NAMALWA (cell line): ENCODE results near the gene HOXB9.

Experiments
- DNase-seq: peaks from one replicate; pipeline ENCODE4 v3.0.0-alpha.2; 2015; ENCODE audit warnings: low spot score

The HOXB9 gene

GRCh38 chr17:48624118-48624517 lies 2.0 kb downstream of the HOXB9 start:
- DNase-seq, result no peak

- DNase-seq, result no peak
These were observed 2.6 kb downstream of the HOXB9 start for GRCh38 chr17:48623583-48623982.

- DNase-seq, result no peak
These were observed 3.3 kb downstream of the HOXB9 start for GRCh38 chr17:48622857-48623256.

GRCh38 chr17:48621410-48622392 lies 4.5 kb downstream of the HOXB9 start:
- no peak for DNase-seq

GRCh38 chr17:48620461-48621139 lies 5.6 kb downstream of the HOXB9 start:
- no peak for DNase-seq

- DNase-seq, result no peak
These were observed 6.2 kb downstream of the HOXB9 start for GRCh38 chr17:48619826-48620449.

- DNase-seq, result peak; percentile 79
These were observed 7.8 kb downstream of the HOXB9 start for GRCh38 chr17:48618256-48618896.

GRCh38 chr17:48617471-48618255 lies 8.5 kb downstream of the HOXB9 start:
- DNase-seq, result no peak

GRCh38 chr17:48616717-48617470 lies 9.3 kb downstream of the HOXB9 start:
- DNase-seq, result no peak

- no peak for DNase-seq
These were observed 10.0 kb downstream of the HOXB9 start for GRCh38 chr17:48615963-48616716.

GRCh38 chr17:48615047-48615962 lies 10.9 kb downstream of the HOXB9 start, which contains the start of gene HOXB8:
Gene HOXB8, minus strand, starts transcription at chr17:48615292. Its CDS starts 588 bp downstream, at chr17:48614704.
- DNase-seq, result no peak

GRCh38 chr17:48613862-48614694 lies 12.1 kb downstream of the HOXB9 start:
- no peak for DNase-seq

- DNase-seq, result no peak
These were observed 13.1 kb downstream of the HOXB9 start for GRCh38 chr17:48612854-48613691.

- DNase-seq, result no peak
These were observed 13.7 kb downstream of the HOXB9 start for GRCh38 chr17:48612456-48612853.

GRCh38 chr17:48611681-48612455 lies 14.3 kb downstream of the HOXB9 start:
- DNase-seq, result peak; percentile 23

GRCh38 chr17:48611213-48611612 lies 14.9 kb downstream of the HOXB9 start:
- no peak for DNase-seq
